Testis (tissue), 2 donors: Measurements from ENCODE around the gene RPL28.

ENCODE experiments used
- POLR2A ChIP-seq: fragments of 450-650 bp; IDR thresholded peaks from one replicate; pipeline ENCODE4 v1.6.1; 2017; ENCODE audit warnings: antibody characterized with exemption, mild to moderate bottlenecking, moderate library complexity
- TF ChIP-seq, protein P1 (sequence below), 3 experiments: fragments of 450-650 bp in 2 of 3; fragments of 200-600 bp in 1 of 3; sonication (generic) in 1 of 3; IDR thresholded peaks; one replicate each; pipeline ENCODE4 v1.5.1; 2016 to 2019; ENCODE audit warnings: antibody characterized with exemption in 3 of 3, mild to moderate bottlenecking in 2 of 3, moderate library complexity in 1 of 3

- TF ChIP-seq, protein P1, sequence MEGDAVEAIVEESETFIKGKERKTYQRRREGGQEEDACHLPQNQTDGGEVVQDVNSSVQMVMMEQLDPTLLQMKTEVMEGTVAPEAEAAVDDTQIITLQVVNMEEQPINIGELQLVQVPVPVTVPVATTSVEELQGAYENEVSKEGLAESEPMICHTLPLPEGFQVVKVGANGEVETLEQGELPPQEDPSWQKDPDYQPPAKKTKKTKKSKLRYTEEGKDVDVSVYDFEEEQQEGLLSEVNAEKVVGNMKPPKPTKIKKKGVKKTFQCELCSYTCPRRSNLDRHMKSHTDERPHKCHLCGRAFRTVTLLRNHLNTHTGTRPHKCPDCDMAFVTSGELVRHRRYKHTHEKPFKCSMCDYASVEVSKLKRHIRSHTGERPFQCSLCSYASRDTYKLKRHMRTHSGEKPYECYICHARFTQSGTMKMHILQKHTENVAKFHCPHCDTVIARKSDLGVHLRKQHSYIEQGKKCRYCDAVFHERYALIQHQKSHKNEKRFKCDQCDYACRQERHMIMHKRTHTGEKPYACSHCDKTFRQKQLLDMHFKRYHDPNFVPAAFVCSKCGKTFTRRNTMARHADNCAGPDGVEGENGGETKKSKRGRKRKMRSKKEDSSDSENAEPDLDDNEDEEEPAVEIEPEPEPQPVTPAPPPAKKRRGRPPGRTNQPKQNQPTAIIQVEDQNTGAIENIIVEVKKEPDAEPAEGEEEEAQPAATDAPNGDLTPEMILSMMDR (IDR thresholded peaks at IDR 0.05), result no peak
- no peak for TF ChIP-seq POLR2A
Measured at GRCh38 chr19:55426042-55426441, 40.3 kb downstream of the RPL28 start.
